ENCODE results near the gene RAPGEF4. TPM values are rescaled to one million over a fixed set of nuclear protein-coding genes. Genes with fewer than 3 reads are reported as not detected.

Gene RAPGEF4
- total and polyA plus RNA-seq, 2 donors (not counting 1 experiment from before 2014, with no cell fraction given): 0.22 to 0.30 TPM

DNA sequence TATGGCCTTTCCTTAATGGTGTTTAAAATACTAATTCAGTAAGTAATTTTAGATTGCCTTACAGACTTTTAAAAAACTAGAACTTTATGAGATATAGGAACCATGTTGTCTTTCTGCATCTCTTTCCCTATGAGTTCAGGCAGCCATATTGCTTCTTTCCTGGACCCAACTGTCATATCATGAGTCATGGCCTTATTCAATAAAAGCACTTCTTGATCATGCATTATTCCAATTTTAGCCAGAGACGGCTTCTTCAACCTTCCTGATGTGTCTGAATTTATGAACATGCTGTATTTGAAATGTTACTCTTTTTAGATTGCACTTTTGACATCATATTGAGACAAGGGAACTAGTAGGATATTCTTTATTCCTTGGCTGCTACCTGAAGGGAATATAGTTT is 274.6 kb downstream of the RAPGEF4 start:
- no peaks in the 10 kb centered on the region for H3K9me3 ChIP-seq (ENCODE audit: control extremely low read depth in 1 of 3, control insufficient read depth in 2 of 3, insufficient read depth in 1 of 3, low read length in 2 of 3)
- Mint-ChIP-seq H3K27ac (no peak overlapping the region), H3K4me3 (no peak overlapping the region), H3K27me3 (peaks cover 32% of the 10 kb centered on the region), H3K9me3 (ENCODE audit: insufficient read depth) (no peaks in the 10 kb centered on the region), H3K4me1 (no peaks in the 10 kb centered on the region)
- DNase-seq: no peak
- H3K36me3 ChIP-seq (replicated peaks in 1 of 2; ENCODE audit: control extremely low read depth in 1 of 2, control insufficient read depth in 1 of 2, extremely low read depth in 1 of 2, insufficient read depth in 2 of 2, low read length in 1 of 2): no peaks in the 10 kb centered on the region
- peaks cover 0 to 6% (median 2%) of the 10 kb centered on the region in 4 experiments for H3K27me3 ChIP-seq (replicated peaks in 1 of 4; ENCODE audit: control extremely low read depth in 1 of 4, control insufficient read depth in 3 of 4, insufficient read depth in 4 of 4, low read length in 3 of 4)
- H3K27ac ChIP-seq (ENCODE audit: low read length in 2 of 2): no peak overlapping the region
- H3K4me3 ChIP-seq (ENCODE audit: control extremely low read depth in 1 of 5, extremely low read depth in 1 of 5, insufficient read depth in 1 of 5, low read depth in 2 of 5, low read length in 4 of 5): no peak overlapping the region
- H4K20me1 ChIP-seq (ENCODE audit: control insufficient read depth, insufficient read depth, low read length, poor library complexity, severe bottlenecking): no peaks in the 10 kb centered on the region
- intact Hi-C loops (cut with micrococcal nuclease): no loop called here
- POLR2A ChIA-PET: no interaction called here
- no peak overlapping the region for H3K9ac ChIP-seq (ENCODE audit: low read length)
- CTCF ChIA-PET: interaction anchor here (1.6 kb wide), 1 partner anchor 17 kb away, joined by 5 read pairs; no protein-coding TSS in a partner anchor
- H3K79me2 ChIP-seq (ENCODE audit: control insufficient read depth, insufficient read depth, low read length): no peaks in the 10 kb centered on the region
- no peak overlapping the region for H2AFZ ChIP-seq (ENCODE audit: insufficient read depth, low read depth, low read length, poor library complexity, severe bottlenecking)
- no CpG with 5 or more reads among the region's 1 CpG for WGBS (ENCODE audit: insufficient coverage)
- no peak for ATAC-seq (ENCODE audit: low read depth)
- no peak overlapping the region for H3K4me2 ChIP-seq (replicated peaks; ENCODE audit: low read depth, low read length, poor library complexity, severe bottlenecking)
- H3K4me1 ChIP-seq (ENCODE audit: control insufficient read depth in 2 of 2, insufficient read depth in 2 of 2, low read length in 2 of 2): no peaks in the 10 kb centered on the region
- TF ChIP-seq, protein P1, sequence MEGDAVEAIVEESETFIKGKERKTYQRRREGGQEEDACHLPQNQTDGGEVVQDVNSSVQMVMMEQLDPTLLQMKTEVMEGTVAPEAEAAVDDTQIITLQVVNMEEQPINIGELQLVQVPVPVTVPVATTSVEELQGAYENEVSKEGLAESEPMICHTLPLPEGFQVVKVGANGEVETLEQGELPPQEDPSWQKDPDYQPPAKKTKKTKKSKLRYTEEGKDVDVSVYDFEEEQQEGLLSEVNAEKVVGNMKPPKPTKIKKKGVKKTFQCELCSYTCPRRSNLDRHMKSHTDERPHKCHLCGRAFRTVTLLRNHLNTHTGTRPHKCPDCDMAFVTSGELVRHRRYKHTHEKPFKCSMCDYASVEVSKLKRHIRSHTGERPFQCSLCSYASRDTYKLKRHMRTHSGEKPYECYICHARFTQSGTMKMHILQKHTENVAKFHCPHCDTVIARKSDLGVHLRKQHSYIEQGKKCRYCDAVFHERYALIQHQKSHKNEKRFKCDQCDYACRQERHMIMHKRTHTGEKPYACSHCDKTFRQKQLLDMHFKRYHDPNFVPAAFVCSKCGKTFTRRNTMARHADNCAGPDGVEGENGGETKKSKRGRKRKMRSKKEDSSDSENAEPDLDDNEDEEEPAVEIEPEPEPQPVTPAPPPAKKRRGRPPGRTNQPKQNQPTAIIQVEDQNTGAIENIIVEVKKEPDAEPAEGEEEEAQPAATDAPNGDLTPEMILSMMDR (IDR thresholded peaks at IDR 0.05): no peak
- no peak for TF ChIP-seq EZH2 (IDR thresholded peaks at IDR 0.05; ENCODE audit: borderline replicate concordance, insufficient read depth, low read depth, low read length, poor library complexity, severe bottlenecking)

- no peak overlapping the region for H3K4me3 ChIP-seq (ENCODE audit: control extremely low read depth in 1 of 5, extremely low read depth in 1 of 5, insufficient read depth in 1 of 5, low read depth in 2 of 5, low read length in 4 of 5)
- ChIA-PET POLR2A (no interaction called here), CTCF (no interaction called here)
- no peaks in the 10 kb centered on the region for H4K20me1 ChIP-seq (ENCODE audit: control insufficient read depth, insufficient read depth, low read length, poor library complexity, severe bottlenecking)
- Mint-ChIP-seq H3K27me3 (peaks cover 12% of the 10 kb centered on the region), H3K4me1 (no peaks in the 10 kb centered on the region), H3K9me3 (ENCODE audit: insufficient read depth) (no peaks in the 10 kb centered on the region), H3K4me3 (no peak overlapping the region), H3K27ac (no peak overlapping the region)
- H3K27ac ChIP-seq (ENCODE audit: low read length in 2 of 2): no peak overlapping the region
- no peak for DNase-seq
- no peak overlapping the region for H3K4me2 ChIP-seq (replicated peaks; ENCODE audit: low read depth, low read length, poor library complexity, severe bottlenecking)
- no peak overlapping the region for H3K9ac ChIP-seq (ENCODE audit: low read length)
- peaks cover 0 to 5% (median 0%) of the 10 kb centered on the region in 4 experiments for H3K27me3 ChIP-seq (replicated peaks in 1 of 4; ENCODE audit: control extremely low read depth in 1 of 4, control insufficient read depth in 3 of 4, insufficient read depth in 4 of 4, low read length in 3 of 4)
- H3K4me1 ChIP-seq (ENCODE audit: control insufficient read depth in 2 of 2, insufficient read depth in 2 of 2, low read length in 2 of 2): no peaks in the 10 kb centered on the region
- ATAC-seq (ENCODE audit: low read depth): no peak
- intact Hi-C loops (cut with micrococcal nuclease): no loop called here
- no peaks in the 10 kb centered on the region for H3K79me2 ChIP-seq (ENCODE audit: control insufficient read depth, insufficient read depth, low read length)
- no peak for TF ChIP-seq EZH2 (IDR thresholded peaks at IDR 0.05; ENCODE audit: borderline replicate concordance, insufficient read depth, low read depth, low read length, poor library complexity, severe bottlenecking)
- TF ChIP-seq, protein P1 (IDR thresholded peaks at IDR 0.05): no peak
- 100% methylated on average over 2 of the region's 2 CpGs for WGBS (ENCODE audit: insufficient coverage)
- H2AFZ ChIP-seq (ENCODE audit: insufficient read depth, low read depth, low read length, poor library complexity, severe bottlenecking): no peak overlapping the region
- no peaks in the 10 kb centered on the region for H3K9me3 ChIP-seq (ENCODE audit: control extremely low read depth in 1 of 3, control insufficient read depth in 2 of 3, insufficient read depth in 1 of 3, low read length in 2 of 3)
- H3K36me3 ChIP-seq (replicated peaks in 1 of 2; ENCODE audit: control extremely low read depth in 1 of 2, control insufficient read depth in 1 of 2, extremely low read depth in 1 of 2, insufficient read depth in 2 of 2, low read length in 1 of 2): no peaks in the 10 kb centered on the region
Observed at GRCh38 chr2:173016451-173016850, 280.8 kb downstream of the RAPGEF4 start.

Measured in B cell (primary cell).